ENCODE results near the gene DEK. TPM values are rescaled to one million over a fixed set of nuclear protein-coding genes. Genes with fewer than 3 reads are reported as not detected.

The DEK gene
- total RNA-seq, 1 experiment from 2014 or later, result 260 TPM

- H3K27ac ChIP-seq, result no peak overlapping the region
- H3K36me3 ChIP-seq (ENCODE audit: low read depth), result no peaks in the 10 kb centered on the region
- H3K79me2 ChIP-seq (ENCODE audit: low read depth), result no peaks in the 10 kb centered on the region
- no peaks in the 10 kb centered on the region for H3K9me2 ChIP-seq (ENCODE audit: insufficient read depth)
- no peaks in the 10 kb centered on the region for H3K27me3 ChIP-seq (ENCODE audit: insufficient read depth, low read depth)
- H3K9me3 ChIP-seq (ENCODE audit: insufficient read depth, low read depth), result no peaks in the 10 kb centered on the region
- no peak overlapping the region for H3K4me2 ChIP-seq
- TF ChIP-seq, protein P1, sequence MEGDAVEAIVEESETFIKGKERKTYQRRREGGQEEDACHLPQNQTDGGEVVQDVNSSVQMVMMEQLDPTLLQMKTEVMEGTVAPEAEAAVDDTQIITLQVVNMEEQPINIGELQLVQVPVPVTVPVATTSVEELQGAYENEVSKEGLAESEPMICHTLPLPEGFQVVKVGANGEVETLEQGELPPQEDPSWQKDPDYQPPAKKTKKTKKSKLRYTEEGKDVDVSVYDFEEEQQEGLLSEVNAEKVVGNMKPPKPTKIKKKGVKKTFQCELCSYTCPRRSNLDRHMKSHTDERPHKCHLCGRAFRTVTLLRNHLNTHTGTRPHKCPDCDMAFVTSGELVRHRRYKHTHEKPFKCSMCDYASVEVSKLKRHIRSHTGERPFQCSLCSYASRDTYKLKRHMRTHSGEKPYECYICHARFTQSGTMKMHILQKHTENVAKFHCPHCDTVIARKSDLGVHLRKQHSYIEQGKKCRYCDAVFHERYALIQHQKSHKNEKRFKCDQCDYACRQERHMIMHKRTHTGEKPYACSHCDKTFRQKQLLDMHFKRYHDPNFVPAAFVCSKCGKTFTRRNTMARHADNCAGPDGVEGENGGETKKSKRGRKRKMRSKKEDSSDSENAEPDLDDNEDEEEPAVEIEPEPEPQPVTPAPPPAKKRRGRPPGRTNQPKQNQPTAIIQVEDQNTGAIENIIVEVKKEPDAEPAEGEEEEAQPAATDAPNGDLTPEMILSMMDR (conservative IDR thresholded peaks at IDR 0.05), result no peak
- TF ChIP-seq EZH2 (IDR thresholded peaks at IDR 0.05; ENCODE audit: low read depth), result no peak
- H3K4me3 ChIP-seq, result no peak overlapping the region
- peaks cover 12% of the 10 kb centered on the region; the same call in 1 of the 2 replicates for H3K4me1 ChIP-seq (replicated peaks; ENCODE audit: insufficient read depth)
- no peak overlapping the region for H2AFZ ChIP-seq
- intact Hi-C loops (cut with micrococcal nuclease; ENCODE audit: unreplicated experiment), result no loop called here
- peaks cover 4% of the 10 kb centered on the region; the same call in 1 of the 2 replicates for H4K20me1 ChIP-seq (ENCODE audit: insufficient read depth)
- DNase-seq, result no peak
- POLR2A ChIA-PET (ENCODE audit: unreplicated experiment), result no interaction called here
- H3F3A ChIP-seq (ENCODE audit: insufficient read depth, low read depth), result no peaks in the 10 kb centered on the region
- BruUV-seq (replicated peaks), result no TSS peak
- CTCF ChIA-PET, result no interaction called here
These were observed 15.1 kb upstream of the DEK start for GRCh38 chr6:18279422-18279821.

DNA sequence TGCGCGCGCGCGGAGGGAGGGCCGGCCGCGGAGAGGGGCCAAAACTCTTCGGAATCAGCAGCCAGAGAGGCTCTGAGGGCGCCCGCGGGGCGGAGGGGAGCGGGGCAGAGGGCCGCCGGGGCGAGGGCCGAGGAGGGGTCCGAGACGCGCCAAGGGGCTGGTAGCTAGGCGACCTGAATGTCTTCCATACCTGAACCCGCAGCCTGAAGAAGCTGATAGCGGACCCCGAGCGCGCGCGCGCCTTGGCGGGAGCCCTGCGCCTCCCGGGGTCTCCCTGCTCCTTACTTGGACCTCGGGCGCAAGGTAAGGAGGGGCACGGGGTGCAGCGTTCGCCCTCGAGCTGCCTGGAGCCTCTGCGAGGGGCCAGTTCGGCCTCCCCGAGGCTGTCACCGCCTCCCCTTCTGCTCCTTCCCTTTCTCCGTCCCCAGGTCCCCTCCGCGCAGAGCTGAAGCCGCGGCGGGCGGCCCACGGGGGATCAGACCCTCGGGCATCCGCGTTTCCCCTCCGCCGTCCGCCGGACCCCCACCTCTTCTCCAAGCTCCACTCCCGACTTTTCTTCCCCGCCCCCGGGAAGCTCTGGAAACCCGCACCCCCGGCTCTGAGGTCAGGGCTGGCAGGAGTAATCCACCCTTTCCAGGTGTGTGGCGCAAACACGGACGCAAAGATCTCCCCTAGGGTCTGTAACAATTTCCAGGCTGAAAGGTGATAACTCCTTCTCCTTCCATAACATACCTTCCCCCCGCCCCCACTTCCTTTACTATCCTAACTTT, 13.1 kb upstream of the DEK start:
- H4K20me1 ChIP-seq (ENCODE audit: insufficient read depth), result peaks cover 4% of the 10 kb centered on the region; the same call in 1 of the 2 replicates
- ChIA-PET CTCF (no interaction called here), POLR2A (ENCODE audit: unreplicated experiment) (no interaction called here)
- no peaks in the 10 kb centered on the region for H3K9me3 ChIP-seq (ENCODE audit: insufficient read depth, low read depth)
- no peak overlapping the region for H2AFZ ChIP-seq
- no peaks in the 10 kb centered on the region for H3K79me2 ChIP-seq (ENCODE audit: low read depth)
- no peaks in the 10 kb centered on the region for H3K27me3 ChIP-seq (ENCODE audit: insufficient read depth, low read depth)
- no peak for DNase-seq
- H3K4me2 ChIP-seq, result no peak overlapping the region
- intact Hi-C loops (cut with micrococcal nuclease; ENCODE audit: unreplicated experiment), result no loop called here
- TF ChIP-seq EZH2 (IDR thresholded peaks at IDR 0.05; ENCODE audit: low read depth), result no peak
- TF ChIP-seq, protein P1 (conservative IDR thresholded peaks at IDR 0.05), result no peak
- no peaks in the 10 kb centered on the region for H3K36me3 ChIP-seq (ENCODE audit: low read depth)
- no peak overlapping the region for H3K4me3 ChIP-seq
- no peaks in the 10 kb centered on the region for H3F3A ChIP-seq (ENCODE audit: insufficient read depth, low read depth)
- no peaks in the 10 kb centered on the region for H3K9me2 ChIP-seq (ENCODE audit: insufficient read depth)
- no TSS peak for BruUV-seq (replicated peaks)
- peaks cover 12% of the 10 kb centered on the region; the same call in 1 of the 2 replicates for H3K4me1 ChIP-seq (replicated peaks; ENCODE audit: insufficient read depth)
- H3K27ac ChIP-seq, result no peak overlapping the region

GRCh38 chr6:18276610-18277236, 12.4 kb upstream of the DEK start:
- Histone ChIP-seq H3K9me2 (ENCODE audit: insufficient read depth) (no peaks in the 10 kb centered on the region), H3K36me3 (ENCODE audit: low read depth) (no peaks in the 10 kb centered on the region), H3K27me3 (ENCODE audit: insufficient read depth, low read depth) (no peaks in the 10 kb centered on the region), H3K9me3 (ENCODE audit: insufficient read depth, low read depth) (no peaks in the 10 kb centered on the region), H3K79me2 (ENCODE audit: low read depth) (no peaks in the 10 kb centered on the region), H3K4me1 (replicated peaks; ENCODE audit: insufficient read depth) (peaks cover 12% of the 10 kb centered on the region; the same call in 1 of the 2 replicates), H3K4me2 (no peak overlapping the region), H3K4me3 (no peak overlapping the region), H4K20me1 (ENCODE audit: insufficient read depth) (peaks cover 4% of the 10 kb centered on the region; the same call in 1 of the 2 replicates), H3F3A (ENCODE audit: insufficient read depth, low read depth) (no peaks in the 10 kb centered on the region), H2AFZ (no peak overlapping the region), H3K27ac (no peak overlapping the region)
- POLR2A ChIA-PET (ENCODE audit: unreplicated experiment), result no interaction called here
- TF ChIP-seq EZH2 (IDR thresholded peaks at IDR 0.05; ENCODE audit: low read depth), result no peak
- TF ChIP-seq, protein P1 (conservative IDR thresholded peaks at IDR 0.05), result no peak
- BruUV-seq (replicated peaks), result no TSS peak
- DNase-seq, result no peak
- CTCF ChIA-PET, result no interaction called here
- intact Hi-C loops (cut with micrococcal nuclease; ENCODE audit: unreplicated experiment), result no loop called here

All from PC-9 (cell line).